Retina (tissue), 1 donor: Measurements from ENCODE around the gene CCND2.

Source experiments
- DNase-seq: peaks from one replicate; pipeline ENCODE4 v3.0.0-alpha.2; 2016

CCND2 gene

GRCh38 chr12:4257442-4257841 lies 16.1 kb upstream of the CCND2 start:
- DNase-seq = no peak

DNA sequence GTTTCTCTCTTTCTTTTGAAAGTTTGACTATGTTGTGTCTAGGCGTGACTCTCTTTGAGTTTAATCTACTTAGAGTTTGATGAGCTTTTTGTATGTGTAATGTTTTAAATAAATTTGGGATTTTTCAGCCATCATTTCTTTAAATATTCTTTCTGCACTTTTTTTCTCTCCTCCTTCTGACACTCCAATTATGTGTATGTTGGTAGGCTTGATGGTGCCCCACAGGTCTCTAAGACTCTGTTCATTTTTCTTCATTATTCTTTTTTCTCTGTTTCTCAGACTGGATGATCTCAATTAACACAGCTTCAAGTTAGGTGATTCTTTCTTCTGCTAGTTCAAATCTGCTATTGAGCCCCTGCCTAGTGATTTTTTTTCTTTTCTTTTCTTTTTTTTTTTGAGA lies 14.5 kb upstream of the CCND2 start:
- no peak for DNase-seq

DNA sequence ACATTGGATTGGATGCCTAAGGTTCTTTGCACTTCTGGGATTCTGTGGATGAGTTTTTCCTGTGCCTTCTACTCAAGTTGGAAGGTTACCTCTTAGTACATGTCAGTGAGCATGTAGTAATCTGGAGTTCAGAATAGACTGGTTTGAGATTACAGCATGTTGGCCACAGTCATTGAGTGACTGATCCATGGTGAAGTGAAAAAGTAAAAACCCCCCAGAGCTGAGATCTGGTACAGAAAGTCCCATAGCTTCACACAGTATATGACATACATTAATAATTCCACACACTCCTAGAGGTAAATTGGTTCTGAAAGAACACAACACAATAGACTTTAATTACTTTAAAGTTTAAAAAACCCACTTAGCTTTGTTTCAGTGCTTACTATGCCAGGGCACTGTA lies 11.9 kb upstream of the CCND2 start:
- DNase-seq = no peak

DNA sequence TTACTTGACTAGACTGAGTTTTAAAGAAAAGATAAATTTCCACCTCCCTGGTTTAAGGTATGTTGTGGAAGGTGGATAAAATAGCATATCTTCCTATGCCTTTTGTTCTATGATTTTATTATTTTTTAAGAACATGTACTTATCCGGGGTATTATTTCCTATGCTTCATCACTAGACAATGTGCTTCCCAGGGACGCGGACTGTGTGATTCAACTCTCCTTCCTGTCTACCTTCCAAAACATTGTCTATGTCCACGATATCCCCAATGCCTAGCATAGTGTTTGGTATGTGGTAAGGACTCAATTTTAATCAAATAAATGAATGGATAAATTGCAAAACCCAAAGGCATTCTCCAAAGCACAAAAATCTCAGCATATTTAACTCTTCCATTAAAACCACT lies 8.3 kb upstream of the CCND2 start:
- no peak for DNase-seq

DNA sequence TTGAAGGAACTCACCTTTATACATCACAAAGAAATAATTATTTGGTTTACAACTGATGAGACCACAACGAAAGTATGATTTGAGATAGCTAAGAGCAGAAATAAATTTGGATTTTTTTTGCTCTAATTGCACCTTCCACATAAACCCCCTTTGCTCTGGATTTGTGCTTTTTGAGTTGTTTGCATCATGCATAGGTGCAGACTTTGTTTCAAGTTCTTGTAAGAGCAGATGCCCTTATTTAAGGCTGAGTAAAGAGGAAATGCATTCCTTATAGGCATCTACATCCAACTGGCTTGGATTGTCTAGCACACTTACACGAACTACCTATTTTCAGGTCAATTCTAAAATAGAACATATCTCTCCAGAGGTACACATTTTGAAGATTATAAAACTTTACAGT lies 6.6 kb upstream of the CCND2 start:
- no peak for DNase-seq

DNA sequence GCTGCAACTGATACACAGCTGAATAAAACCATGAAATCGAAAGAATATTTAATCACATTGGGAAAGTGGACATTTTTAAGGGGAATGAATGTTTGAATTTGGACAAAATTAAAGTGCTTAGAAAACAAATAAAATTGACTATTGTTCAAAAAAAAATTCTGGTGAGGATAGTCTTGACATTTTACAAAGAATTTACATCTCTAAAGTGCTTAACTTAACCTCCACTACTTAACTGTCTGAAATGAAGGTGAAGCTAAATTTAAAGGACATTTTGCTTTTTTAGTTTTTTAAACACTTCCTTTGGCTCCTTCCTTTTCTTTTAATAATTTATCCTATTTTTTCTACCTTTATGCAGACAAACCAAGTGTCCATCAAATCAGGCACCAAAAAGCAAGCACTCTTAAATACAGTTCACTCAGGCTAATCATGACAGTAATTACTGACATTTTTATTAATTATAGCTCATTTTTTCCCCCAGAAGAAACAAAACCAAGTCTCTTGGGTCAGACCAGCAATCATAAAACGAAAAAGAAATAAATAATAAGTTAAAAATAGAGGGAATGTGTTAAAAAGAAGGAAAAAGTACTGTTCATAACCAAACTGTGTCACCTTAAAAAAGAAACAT lies 5.7 kb upstream of the CCND2 start:
- DNase-seq = no peak

DNA sequence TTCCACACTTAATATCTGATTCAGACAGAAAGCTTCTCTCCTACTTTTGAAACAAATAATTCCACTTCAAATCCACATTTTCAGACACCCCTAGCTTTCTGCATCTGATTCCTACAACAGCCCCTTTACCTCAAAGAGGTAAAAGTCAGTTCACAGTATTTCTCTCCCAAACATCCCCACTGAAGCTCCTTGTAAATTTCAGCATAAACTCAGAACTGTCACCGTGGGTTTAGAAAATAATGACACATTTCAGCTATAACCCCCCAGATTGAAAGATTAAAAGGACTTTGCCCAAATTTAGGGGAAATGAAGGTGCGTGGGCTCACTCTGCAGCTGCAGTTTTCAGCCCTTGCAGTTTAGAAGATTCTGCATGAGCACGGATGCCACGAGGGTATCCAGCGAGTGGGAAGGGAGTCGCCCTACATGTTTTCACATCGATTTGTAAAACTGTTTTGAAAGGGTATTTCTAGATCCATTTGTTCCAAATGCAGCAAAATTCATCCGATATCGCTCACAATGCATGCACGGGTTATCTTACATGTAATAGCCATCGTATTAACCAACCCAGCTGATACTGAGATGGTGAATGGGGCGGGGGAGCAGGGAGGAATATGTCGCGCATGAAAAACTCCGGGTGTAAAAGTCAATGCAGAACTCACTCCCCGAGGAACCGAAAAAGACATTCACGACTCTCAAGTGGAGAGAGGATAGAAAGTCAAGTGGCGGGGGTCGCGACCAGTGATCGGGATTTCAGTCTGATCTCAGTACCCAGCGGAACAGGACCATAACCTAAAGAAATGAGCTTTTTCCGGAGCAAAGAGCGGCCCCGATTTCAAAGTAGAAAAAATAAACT lies 5.0 kb upstream of the CCND2 start:
- peak; percentile 63 for DNase-seq

DNA sequence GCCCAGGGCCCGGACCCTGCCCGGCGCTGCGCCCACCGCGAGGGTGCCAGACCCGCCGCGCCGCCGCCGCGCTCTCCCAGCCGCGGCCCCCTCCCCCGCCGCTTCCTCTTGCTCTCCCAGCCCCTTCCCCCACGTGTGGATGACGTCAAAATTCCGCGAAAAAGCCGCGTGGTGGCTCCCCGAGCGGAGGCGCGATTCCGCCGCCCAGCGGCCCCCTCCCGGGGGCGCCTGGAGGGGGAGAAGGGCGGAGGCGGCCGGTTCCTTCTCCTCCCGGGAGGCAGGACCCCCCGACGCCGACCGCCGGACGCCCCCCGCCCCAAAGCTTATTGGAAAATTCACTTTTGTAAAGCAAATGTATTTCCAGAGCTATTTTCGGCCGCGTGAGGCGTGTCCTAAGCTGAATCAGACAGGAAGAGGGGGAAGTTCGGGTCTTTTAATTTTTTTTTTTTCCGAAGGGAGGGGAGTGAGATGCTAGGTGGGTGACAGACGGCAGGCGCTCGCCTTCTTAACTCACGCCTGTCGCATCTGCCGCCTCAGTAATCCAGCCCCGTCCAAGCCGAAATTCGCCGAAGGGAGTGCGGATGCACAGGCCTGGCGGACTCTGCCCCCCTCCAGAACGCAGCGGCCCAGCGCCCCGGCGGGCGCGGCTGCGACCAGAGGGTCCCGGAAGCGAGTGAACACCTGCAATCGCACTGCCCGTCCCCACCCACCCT lies 4.1 kb upstream of the CCND2 start:
- DNase-seq = peak; percentile 85

GRCh38 chr12:4270016-4270830 lies 3.3 kb upstream of the CCND2 start:
- peak; percentile 53 for DNase-seq

DNA sequence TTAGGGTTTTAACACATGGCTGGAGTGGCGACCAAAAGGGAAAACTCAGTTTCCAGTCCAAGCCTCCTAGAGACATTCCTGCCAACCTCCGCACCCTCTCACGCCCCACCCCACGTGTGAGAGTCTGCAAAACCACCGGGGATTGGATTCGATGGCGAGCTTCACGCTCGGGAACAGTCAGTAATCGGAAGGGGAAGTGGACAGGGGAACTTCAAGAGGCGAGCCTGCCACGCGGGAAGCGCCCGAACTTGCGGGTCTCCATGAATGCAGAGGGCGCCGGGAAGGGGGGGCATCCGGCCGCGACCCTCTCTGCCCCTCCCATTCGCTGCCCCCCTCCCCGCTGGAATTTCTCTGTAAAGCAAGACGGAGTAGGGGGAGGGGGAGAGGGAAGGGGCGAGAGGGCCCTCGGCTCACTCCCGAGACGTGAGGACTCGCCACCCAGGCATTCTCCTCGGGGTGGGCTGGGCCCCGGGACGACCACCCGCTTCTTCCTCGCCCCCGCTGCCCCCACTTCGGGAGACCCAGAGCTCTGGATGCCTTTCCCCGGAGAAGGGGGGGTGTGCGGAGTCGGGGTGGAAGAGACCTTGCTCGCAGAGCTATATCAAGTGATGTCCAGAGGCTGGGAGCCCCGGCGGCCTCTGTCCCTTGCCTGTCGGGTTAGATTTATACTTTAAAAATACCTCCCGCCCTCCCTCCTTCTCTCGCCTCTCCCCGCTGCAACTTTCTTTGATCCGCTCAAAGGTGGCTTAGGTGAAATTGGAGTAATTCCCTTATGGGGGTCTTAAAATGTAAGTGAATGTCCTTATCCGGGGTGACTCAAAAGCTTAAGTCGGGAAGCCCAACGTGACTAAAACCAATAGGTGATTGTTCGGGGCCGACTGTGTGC lies 2.5 kb upstream of the CCND2 start:
- peak; percentile 81 for DNase-seq

DNA sequence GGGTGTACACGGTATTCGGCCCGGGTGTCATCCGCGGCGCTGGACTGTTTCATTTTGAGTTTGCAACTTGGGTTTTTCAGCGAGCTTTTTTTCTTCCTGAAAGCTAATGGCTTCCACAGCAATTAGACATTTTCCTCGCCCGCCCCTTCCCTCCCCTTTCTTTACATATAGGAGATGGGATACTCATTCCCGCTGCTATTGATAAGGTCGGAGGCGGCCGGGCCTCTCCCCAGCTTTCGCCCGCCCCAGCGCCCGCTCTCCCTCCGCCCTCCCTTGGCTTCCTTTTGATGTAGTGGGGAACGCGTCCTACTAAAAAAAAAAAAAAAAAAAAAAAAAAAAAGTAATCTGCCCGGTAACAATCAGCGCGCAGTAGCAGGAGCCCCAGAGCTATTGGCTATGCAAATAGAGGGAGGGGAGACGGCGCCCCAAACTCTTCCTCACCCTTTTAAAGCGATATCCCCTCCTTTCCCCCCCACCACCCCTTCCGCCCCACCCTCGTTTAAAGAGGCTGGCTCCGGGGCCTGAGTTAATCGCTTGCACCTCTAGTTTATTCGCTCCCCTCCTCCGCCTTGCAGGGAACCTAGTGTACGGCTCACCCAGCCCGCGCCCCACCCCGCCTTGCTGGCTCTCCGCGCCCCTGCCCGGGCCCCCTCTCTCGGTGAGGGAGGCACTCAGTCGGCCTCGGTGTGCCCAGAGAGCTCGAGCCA lies 1.7 kb upstream of the CCND2 start:
- peak; percentile 77 for DNase-seq

DNA sequence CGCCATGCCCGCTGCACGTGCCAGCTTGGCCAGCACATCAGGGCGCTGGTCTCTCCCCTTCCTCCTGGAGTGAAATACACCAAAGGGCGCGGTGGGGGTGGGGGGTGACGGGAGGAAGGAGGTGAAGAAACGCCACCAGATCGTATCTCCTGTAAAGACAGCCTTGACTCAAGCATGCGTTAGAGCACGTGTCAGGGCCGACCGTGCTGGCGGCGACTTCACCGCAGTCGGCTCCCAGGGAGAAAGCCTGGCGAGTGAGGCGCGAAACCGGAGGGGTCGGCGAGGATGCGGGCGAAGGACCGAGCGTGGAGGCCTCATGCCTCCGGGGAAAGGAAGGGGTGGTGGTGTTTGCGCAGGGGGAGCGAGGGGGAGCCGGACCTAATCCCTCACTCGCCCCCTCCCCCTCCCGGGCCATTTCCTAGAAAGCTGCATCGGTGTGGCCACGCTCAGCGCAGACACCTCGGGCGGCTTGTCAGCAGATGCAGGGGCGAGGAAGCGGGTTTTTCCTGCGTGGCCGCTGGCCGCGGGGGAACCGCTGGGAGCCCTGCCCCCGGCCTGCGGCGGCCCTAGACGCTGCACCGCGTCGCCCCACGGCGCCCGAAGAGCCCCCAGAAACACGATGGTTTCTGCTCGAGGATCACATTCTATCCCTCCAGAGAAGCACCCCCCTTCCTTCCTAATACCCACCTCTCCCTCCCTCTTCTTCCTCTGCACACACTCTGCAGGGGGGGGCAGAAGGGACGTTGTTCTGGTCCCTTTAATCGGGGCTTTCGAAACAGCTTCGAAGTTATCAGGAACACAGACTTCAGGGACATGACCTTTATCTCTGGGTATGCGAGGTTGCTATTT lies 914 bp upstream of the CCND2 start:
- DNase-seq = peak; percentile 89

- DNase-seq = no peak
These were observed 300 bp upstream of the CCND2 start for GRCh38 chr12:4273273-4273651.

DNA sequence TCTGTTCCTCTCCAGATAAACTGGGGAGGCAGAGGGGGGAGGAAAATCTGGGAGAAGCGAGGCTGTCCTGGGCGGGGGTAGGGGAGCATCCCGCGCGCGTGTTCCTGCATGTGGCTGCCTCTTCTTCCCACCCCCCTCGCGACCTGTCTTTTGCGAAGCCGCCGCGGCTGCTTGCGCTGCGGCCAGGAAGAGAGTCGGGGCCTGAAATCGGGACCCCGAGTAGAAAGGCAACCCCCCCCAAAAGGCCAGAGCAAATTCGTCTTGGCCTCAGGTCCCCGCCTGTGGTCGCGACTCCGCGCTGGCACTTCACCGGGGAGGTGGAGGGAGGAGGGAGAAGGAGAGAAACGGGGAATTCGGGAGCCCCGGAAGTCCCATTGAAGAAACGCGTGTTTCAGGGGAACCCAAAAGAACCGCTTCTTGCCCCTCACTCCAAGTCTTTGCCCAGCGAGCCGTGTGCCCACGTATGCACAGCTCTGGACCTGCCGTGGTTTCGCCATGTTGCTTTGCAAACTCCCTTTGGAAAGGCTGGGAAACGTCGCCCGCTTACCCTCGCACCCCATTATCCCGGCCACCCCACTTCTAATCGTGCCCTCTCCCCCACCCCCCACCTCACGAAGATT lies 944 bp downstream of the CCND2 start:
- DNase-seq = peak; percentile 70

- peak; percentile 79 for DNase-seq
These were observed 1.7 kb downstream of the CCND2 start for GRCh38 chr12:4275016-4275869.

- peak; percentile 65 for DNase-seq
These were observed 2.3 kb downstream of the CCND2 start for GRCh38 chr12:4275870-4276301.

DNA sequence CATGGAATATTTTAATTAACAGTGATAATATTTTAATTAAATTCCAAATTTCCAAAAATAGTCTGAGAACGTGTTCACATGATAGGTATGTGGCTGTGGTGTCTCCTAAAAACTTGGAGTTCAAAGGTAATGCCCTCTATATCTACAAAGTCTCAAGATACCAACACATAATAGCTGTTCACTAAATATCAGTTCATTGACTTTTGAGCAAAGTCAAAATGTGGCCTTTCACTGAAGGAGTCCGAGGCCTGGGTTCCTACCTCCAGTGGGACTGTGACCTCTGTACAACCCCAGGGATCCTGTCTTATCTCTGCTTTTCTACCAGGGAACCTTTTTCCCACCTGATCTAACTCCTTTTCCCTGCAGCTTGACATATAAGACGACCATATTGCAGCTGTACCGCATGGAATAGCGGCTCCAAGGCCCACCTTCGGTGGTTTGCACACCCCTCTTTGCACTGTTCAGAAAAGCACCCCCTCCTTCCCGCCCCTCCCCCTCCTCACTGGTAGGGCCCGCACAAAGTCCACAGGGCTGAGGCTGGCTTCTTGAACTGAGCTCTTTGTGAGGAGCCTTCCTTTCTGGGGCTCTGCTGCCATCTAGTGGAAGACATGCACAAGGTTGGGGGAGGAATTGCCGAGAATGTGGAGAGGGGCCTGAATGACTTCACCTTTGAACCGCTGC lies 3.1 kb downstream of the CCND2 start:
- peak; percentile 86 for DNase-seq

DNA sequence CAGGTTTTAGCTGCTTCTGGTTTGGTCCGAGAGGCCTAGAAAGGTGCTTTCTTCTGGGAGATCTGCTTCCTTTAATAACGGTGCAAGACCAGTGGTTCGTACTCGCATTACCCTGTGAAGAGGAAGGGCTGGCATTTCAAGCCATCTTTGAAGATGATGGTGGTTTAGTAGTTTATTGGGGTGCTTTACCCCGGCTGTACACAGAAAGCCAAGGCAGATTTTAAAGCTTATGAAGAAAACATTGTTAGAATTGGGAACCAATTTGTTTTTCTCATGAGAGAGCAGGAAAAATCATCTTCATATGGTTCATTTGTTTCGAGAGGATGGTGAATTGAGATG lies 3.6 kb downstream of the CCND2 start:
- no peak for DNase-seq
